ENCODE results near the gene SLC26A5. TPM values are rescaled to one million over a fixed set of nuclear protein-coding genes. Genes with fewer than 3 reads are reported as not detected.

SLC26A5 gene
- total and polyA plus RNA-seq, 2 of the 8 experiments (the other 6 are each of a cell fraction or from before 2014, with no cell fraction given): 0.09 to 0.24 TPM

DNA sequence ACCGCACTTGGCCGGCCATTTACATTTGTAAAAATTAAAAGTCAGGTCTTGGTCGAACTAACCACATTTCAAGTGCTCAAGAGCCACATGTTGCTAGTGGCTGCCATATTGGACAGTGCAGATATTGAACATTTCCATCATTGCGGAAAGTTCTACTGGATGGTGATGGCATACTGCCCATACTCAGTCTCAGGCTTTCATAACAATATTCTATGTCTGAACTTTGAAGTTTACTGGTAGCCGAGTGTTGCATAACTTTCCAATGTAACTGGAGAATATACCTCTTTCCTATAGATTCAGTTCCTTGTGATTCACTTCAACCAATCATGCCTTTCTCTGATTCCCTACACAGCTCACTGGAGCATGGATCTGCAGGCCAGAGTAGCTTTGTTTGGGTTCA lies 54.9 kb downstream of the SLC26A5 start:
- Histone ChIP-seq H3K27me3 (replicated peaks in 1 of 4; ENCODE audit: control insufficient read depth in 3 of 4, extremely low read depth in 1 of 4, insufficient read depth in 3 of 4, low read length in 3 of 4) (no peaks in the 10 kb centered on the region), H3K79me2 (ENCODE audit: control insufficient read depth in 1 of 2, insufficient read depth in 2 of 2, low read length in 2 of 2) (no peaks in the 10 kb centered on the region), H3K4me2 (ENCODE audit: insufficient read depth in 1 of 2, low read depth in 2 of 2, low read length in 2 of 2) (no peak overlapping the region), H3K56ac (replicated peaks; ENCODE audit: insufficient read length, low read depth, low read length) (no peak overlapping the region), H3K9me3 (ENCODE audit: insufficient read depth in 2 of 2, low read depth in 1 of 2, low read length in 1 of 2) (no peaks in the 10 kb centered on the region), H4K20me1 (replicated peaks in 1 of 2; ENCODE audit: control insufficient read depth in 1 of 2, insufficient read depth in 2 of 2, low read length in 2 of 2) (no peaks in the 10 kb centered on the region), H2BK15ac (ENCODE audit: low read length) (no peak overlapping the region), H3K9ac (replicated peaks in 1 of 4; ENCODE audit: extremely low read depth in 1 of 4, low read depth in 3 of 4, low read length in 3 of 4) (no peak overlapping the region), H3K14ac (ENCODE audit: insufficient read length) (no peak overlapping the region), H2BK20ac (ENCODE audit: low read length) (no peak overlapping the region), H4K91ac (replicated peaks; ENCODE audit: insufficient read length, low read length) (no peak overlapping the region), H3K18ac (ENCODE audit: extremely low read depth, low read length) (no peak overlapping the region), H3K79me1 (ENCODE audit: low read depth, low read length) (no peaks in the 10 kb centered on the region), H3K4ac (replicated peaks; ENCODE audit: insufficient read length, low read depth, low read length) (no peak overlapping the region), H3K36me3 (ENCODE audit: control insufficient read depth in 2 of 4, insufficient read depth in 4 of 4, low read length in 3 of 4) (no peaks in the 10 kb centered on the region), H2BK120ac (replicated peaks; ENCODE audit: low read depth, low read length) (no peak overlapping the region), H2BK5ac (ENCODE audit: low read depth, low read length) (no peak overlapping the region), H2BK12ac (ENCODE audit: low read depth, low read length) (no peak overlapping the region), H3K23me2 (ENCODE audit: low read depth, low read length) (no peaks in the 10 kb centered on the region), H4K8ac (ENCODE audit: extremely low read depth, insufficient read depth, low read length) (no peak overlapping the region), H4K5ac (ENCODE audit: insufficient read length, low read depth, low read length) (no peak overlapping the region), H3K4me1 (replicated peaks in 1 of 4; ENCODE audit: control insufficient read depth in 3 of 4, insufficient read depth in 4 of 4, low read length in 3 of 4) (no peaks in the 10 kb centered on the region), H3K23ac (ENCODE audit: insufficient read length) (no peak overlapping the region), H2AK5ac (ENCODE audit: low read depth, low read length) (no peak overlapping the region), H3K27ac (ENCODE audit: low read depth, low read length) (no peak overlapping the region), H3K4me3 (ENCODE audit: extremely low read depth in 1 of 4, insufficient read depth in 2 of 4, low read depth in 3 of 4, low read length in 4 of 4) (no peak overlapping the region), H2AFZ (ENCODE audit: low read length) (no peak overlapping the region)
- CTCF ChIA-PET (ENCODE audit: partially characterized antibody): interaction anchor here (1.3 to 1.7 kb wide), 3 partner anchors 12 to 19 kb away, joined by 3 to 5 read pairs (median 5); no protein-coding TSS in a partner anchor
- whole genome bisulfite sequencing, 2 experiments (ENCODE audit: extremely low coverage in 1 of 2, insufficient coverage in 1 of 2, insufficient read length in 1 of 2, insufficient replicate concordance in 2 of 2, low coverage in 1 of 2, low lambda C conversion rate in 2 of 2, missing lambda C conversion rate in 1 of 2): 86% methylated on average over 5 of the region's 5 CpGs; no CpG with 5 or more reads in 1 of the 2 experiments
- POLR2A ChIA-PET (ENCODE audit: partially characterized antibody): no interaction called here
- FAIRE-seq (no peak), DNase-seq (ENCODE audit: low read depth in 1 of 2, low spot score in 2 of 2) (no peak)
- TF ChIP-seq POLR2AphosphoS5 (IDR thresholded peaks at IDR 0.05; ENCODE audit: low read depth, low read length): no peak
